OCI-LY1 (cell line): Measurements from ENCODE around the gene DEGS2.

Experiments
- H2AFZ ChIP-seq: fragments of 200-600 bp; sonication (generic), shearing (Covaris generic); 2 replicates; pipeline ENCODE4 v1.6.0; 2014; ENCODE audit warnings: antibody characterized with exemption, mild to moderate bottlenecking, low read length
- H3F3A ChIP-seq: fragments of 200-600 bp; sonication (generic), shearing (Covaris generic); 2 replicates; pipeline ENCODE4 v1.6.0; 2014; ENCODE audit warnings: mild to moderate bottlenecking, antibody characterized with exemption, low read length, moderate library complexity; ENCODE audit not compliant: insufficient read depth
- H3K27ac ChIP-seq: fragments of 200-600 bp; sonication (generic); 2 replicates; pipeline ENCODE4 v1.5.1; 2014; ENCODE audit warnings: low read length, mixed run types, mild to moderate bottlenecking, low read depth; ENCODE audit not compliant: poor library complexity, severe bottlenecking
- H3K27me3 ChIP-seq: fragments of 200-600 bp; sonication (generic); 2 replicates; pipeline ENCODE4 v1.6.0; 2014; ENCODE audit warnings: antibody characterized with exemption, mild to moderate bottlenecking, low read length, moderate library complexity; ENCODE audit not compliant: insufficient read depth
- H3K36me3 ChIP-seq: fragments of 200-600 bp; sonication (generic); 2 replicates; pipeline ENCODE4 v1.6.1; 2014; ENCODE audit warnings: mild to moderate bottlenecking, antibody characterized with exemption, low read length, moderate library complexity, mixed read lengths; ENCODE audit not compliant: insufficient read depth
- H3K4me1 ChIP-seq: fragments of 200-600 bp; sonication (generic); 2 replicates; pipeline ENCODE4 v1.5.1; 2014; ENCODE audit warnings: mild to moderate bottlenecking, low read length, moderate library complexity; ENCODE audit not compliant: insufficient read depth, severe bottlenecking
- H3K4me2 ChIP-seq: fragments of 200-600 bp; sonication (generic), shearing (Covaris generic); 2 replicates; pipeline ENCODE4 v1.6.1; 2014; ENCODE audit warnings: low read length
- H3K4me3 ChIP-seq: fragments of 200-600 bp; sonication (generic); 2 replicates; pipeline ENCODE4 v1.5.1; 2014; ENCODE audit warnings: low read length, low read depth, mild to moderate bottlenecking, mixed read lengths; ENCODE audit not compliant: poor library complexity, severe bottlenecking
- H3K79me2 ChIP-seq: fragments of 200-600 bp; shearing (Covaris generic); 2 replicates; pipeline ENCODE4 v1.6.1; 2016; ENCODE audit warnings: mixed run types, low read length, mixed read lengths; ENCODE audit not compliant: insufficient read depth
- H3K9ac ChIP-seq: fragments of 200-600 bp; sonication (generic), shearing (Covaris generic); 2 replicates; pipeline ENCODE4 v1.6.1; 2014; ENCODE audit warnings: mild to moderate bottlenecking, low read length, mixed read lengths
- H3K9me2 ChIP-seq: fragments of 200-600 bp; sonication (generic), shearing (Covaris generic); 2 replicates; pipeline ENCODE4 v1.6.1; 2014; ENCODE audit warnings: low read depth, mild to moderate bottlenecking, low read length, mixed read lengths
- H3K9me3 ChIP-seq: fragments of 200-600 bp; shearing (Covaris generic); 2 replicates; pipeline ENCODE4 v1.6.1; 2014; ENCODE audit warnings: low read length, mixed read lengths
- H4K20me1 ChIP-seq: fragments of 200-600 bp; sonication (generic), shearing (Covaris generic); 2 replicates; pipeline ENCODE4 v1.6.0; 2016; ENCODE audit warnings: mild to moderate bottlenecking, low read length; ENCODE audit not compliant: insufficient read depth
- CTCF ChIP-seq: fragments of 200-600 bp; sonication (generic), shearing (Covaris generic); IDR thresholded peaks from 2 replicates; pipeline ENCODE4 v1.5.1; 2017; ENCODE audit warnings: mild to moderate bottlenecking, antibody characterized with exemption, low read length, moderate library complexity, mixed read lengths
- EZH2 ChIP-seq: fragments of 200-600 bp; sonication (generic), shearing (Covaris generic); IDR thresholded peaks from 2 replicates; pipeline ENCODE4 v1.8.0; 2017; ENCODE audit warnings: borderline replicate concordance, mixed run types, mild to moderate bottlenecking, antibody characterized with exemption, low read length, moderate library complexity, mixed read lengths

DEGS2 gene

GRCh38 chr14:100132903-100133510, 26.4 kb downstream of the DEGS2 start:
- Histone ChIP-seq H3K4me2 (no peak overlapping the region), H3K4me3 (no peak overlapping the region), H3F3A (no peaks in the 10 kb centered on the region), H3K9me3 (no peaks in the 10 kb centered on the region), H3K79me2 (no peaks in the 10 kb centered on the region), H3K4me1 (no peaks in the 10 kb centered on the region), H4K20me1 (no peaks in the 10 kb centered on the region), H3K9me2 (no peaks in the 10 kb centered on the region), H2AFZ (no peak overlapping the region), H3K36me3 (no peaks in the 10 kb centered on the region), H3K27ac (no peak overlapping the region), H3K27me3 (no peaks in the 10 kb centered on the region), H3K9ac (no peak overlapping the region)
- TF ChIP-seq EZH2, result no peak
- no peak for TF ChIP-seq CTCF

DNA sequence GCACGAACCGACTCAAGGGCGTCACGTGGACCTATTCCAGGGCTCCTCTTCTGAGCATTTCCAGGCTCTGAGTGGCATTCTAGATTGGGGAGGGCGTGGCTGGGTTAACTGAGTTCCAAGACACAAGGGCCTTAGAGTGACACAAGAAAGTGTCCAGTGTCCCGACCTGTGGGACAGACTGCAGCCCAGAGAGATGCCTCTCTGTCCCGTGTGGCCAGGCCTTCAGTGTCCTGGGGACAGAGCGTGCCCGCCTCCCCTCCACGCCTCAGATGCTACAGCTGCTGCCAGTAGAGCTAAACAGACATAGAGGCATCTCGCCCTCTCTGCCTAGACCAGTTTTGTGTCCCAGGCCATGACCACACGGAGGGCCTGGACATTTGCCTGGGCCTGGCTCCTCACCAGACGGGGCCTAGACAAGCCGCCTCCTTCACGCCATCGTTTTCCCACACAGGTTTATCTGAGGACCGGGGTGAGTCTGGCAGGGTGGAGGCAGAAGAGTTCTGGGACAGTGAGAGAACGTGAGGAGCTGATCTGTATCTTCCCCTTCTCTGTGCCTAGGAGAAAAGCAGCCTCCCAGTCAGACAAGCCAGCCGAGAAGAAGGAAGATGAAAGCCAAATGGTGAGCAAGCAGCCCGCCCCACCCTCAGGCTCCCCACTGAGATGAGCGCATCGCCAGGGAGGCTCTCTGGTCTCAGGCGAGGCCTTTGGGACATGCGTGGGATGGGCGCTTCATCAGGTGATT, 27.1 kb downstream of the DEGS2 start:
- Histone ChIP-seq H3K9ac (no peak overlapping the region), H3K9me3 (no peaks in the 10 kb centered on the region), H3K27me3 (no peaks in the 10 kb centered on the region), H3K27ac (no peak overlapping the region), H3K4me2 (no peak overlapping the region), H3F3A (no peaks in the 10 kb centered on the region), H3K36me3 (no peaks in the 10 kb centered on the region), H3K4me1 (no peaks in the 10 kb centered on the region), H2AFZ (no peak overlapping the region), H3K79me2 (no peaks in the 10 kb centered on the region), H3K9me2 (no peaks in the 10 kb centered on the region), H4K20me1 (no peaks in the 10 kb centered on the region), H3K4me3 (no peak overlapping the region)
- no peak for TF ChIP-seq CTCF
- no peak for TF ChIP-seq EZH2

- H3K9ac ChIP-seq, result no peak overlapping the region
- H3K9me2 ChIP-seq, result no peaks in the 10 kb centered on the region
- no peak overlapping the region for H3K4me2 ChIP-seq
- no peaks in the 10 kb centered on the region for H3K36me3 ChIP-seq
- H3K79me2 ChIP-seq, result no peaks in the 10 kb centered on the region
- H3F3A ChIP-seq, result no peaks in the 10 kb centered on the region
- no peak overlapping the region for H3K4me3 ChIP-seq
- H3K27ac ChIP-seq, result no peak overlapping the region
- no peaks in the 10 kb centered on the region for H3K4me1 ChIP-seq
- TF ChIP-seq CTCF (no peak), EZH2 (no peak)
- no peaks in the 10 kb centered on the region for H4K20me1 ChIP-seq
- no peaks in the 10 kb centered on the region for H3K27me3 ChIP-seq
- H3K9me3 ChIP-seq, result no peaks in the 10 kb centered on the region
- H2AFZ ChIP-seq, result no peak overlapping the region
These were observed 28.3 kb downstream of the DEGS2 start for GRCh38 chr14:100131181-100131580.
